Stimulated activated CD4-positive, alpha-beta T cell treated with anti-CD3 and anti-CD28 coated beads, Interleukin-4, amount 100 ng/mL, for 24 hours (primary cell): ENCODE data around the gene SLCO3A1.

ENCODE experiments used
- DNase-seq: peaks from one replicate; pipeline ENCODE4 v3.0.0-alpha.2; 2020

SLCO3A1 gene

DNA sequence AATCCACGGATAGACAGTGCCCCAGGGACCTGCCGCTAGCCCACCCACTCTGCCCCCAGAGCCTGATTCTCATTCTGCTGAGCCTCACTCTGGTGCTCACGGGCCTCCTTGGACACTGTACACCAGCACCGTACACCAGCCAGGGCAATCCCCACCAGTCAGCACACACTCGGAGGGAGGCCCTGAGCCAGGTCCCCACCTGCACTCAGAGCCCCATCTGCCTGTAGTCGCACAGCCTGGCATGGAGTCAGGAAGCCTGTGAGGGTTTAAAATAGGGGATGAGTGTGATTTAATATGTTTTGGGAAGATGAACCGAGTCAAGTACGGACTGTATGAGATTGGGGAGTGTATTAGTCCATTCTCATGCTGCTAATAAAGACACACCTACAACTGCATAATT is 223.0 kb downstream of the SLCO3A1 start:
- no peak for DNase-seq

DNA sequence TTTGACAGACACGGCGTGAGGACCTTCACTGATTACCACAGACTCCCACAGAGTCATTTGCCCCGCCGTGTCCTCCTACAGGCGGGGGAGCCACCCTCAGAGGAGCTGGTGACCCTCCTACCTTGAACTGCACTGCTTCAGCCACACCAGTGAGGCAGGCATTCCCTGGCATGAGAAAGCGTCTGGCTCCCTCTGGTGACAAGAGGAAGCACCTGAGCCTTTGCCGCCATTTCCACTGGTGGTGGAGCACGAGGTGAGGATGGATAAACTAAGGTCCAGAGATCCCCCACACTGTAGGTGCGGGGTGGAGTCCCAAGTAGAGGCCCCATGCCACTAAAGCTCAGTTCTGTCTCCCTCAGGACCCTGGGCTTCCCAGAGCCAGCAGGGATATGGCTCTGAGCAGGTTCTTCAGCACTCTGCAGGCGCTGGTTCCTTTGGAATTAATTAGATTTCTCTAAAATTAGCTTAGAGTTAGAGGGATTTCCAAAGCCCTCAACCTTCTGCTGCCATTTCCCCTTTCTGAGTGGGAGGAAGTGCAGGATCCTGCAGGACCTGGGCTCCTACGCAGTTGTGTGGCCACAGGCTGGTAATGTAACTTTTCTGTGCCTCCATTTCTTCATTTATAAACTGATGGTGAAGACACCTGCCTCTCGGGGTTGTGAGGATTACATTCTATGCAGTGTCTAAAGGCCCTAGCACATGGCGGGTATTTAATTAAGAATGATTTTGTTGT is 224.0 kb downstream of the SLCO3A1 start:
- DNase-seq: peak; percentile 77

DNA sequence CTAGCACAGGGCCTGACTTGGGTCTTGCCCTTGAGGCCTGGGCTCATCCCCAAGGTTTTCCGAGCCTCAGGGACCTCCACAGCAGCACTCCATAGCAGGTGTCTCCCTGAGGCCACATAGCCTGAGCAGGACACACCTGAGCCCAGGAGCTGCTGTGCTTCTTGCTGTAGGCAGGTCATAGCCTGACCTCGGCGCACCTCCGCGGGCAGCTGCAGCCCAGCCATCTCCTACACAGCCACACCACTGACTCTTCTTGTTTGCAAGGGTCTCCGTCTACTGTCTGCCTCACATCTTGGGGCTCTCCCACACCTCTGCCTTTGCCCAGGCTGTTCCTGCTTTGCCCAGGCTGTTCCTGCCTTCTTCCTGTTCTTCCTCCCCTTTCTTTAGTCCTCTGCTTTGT is 224.8 kb downstream of the SLCO3A1 start:
- DNase-seq: no peak

DNA sequence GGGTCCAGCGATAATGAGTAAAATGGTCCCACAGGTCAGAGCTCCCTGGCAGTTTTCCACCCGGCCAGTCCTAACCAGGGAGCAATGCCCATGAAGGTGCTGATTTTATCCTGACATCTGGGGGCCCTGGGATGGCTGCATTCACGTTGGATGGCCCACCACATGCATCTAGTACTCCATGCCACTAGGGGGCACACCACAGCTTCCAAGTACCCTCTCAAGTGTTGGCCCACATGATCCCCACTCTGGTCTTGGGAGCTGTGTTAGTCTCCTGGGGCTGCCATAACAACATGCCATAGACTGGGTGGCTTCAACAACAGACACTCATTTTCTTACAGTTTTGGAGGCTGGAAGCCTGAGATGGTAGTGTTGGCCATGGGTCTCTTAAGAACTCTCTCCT is 225.5 kb downstream of the SLCO3A1 start:
- peak; percentile 44 for DNase-seq

DNA sequence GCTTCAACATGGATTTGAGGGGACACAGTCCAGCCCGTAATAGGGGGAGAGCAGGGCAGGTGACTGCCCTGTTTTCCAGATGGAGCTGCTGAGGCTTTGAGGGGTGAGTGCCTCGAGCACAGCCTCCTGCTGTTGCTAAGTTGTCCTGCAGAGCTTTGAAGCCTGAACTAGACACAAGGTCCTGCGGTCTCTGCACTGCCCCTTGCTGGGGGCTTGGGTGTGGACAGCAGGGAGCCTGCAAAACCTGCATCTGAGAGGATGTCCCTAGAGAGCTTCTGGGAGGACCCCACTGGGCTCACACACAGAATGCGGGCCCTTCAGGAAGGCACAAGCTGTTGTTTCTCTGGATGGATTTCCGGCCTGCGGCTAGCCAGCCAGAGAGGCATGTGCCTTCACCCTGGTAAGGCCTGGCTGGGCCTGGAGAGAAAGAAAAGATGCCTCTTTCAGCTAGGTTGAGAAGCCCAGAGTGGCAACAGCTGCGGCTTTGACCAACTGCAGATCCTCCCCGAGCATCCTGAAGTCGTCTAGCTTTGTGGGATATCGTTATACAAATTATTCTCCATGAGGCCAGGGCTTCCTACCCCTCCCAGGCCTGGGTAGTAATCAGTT is 226.2 kb downstream of the SLCO3A1 start:
- DNase-seq: no peak

DNA sequence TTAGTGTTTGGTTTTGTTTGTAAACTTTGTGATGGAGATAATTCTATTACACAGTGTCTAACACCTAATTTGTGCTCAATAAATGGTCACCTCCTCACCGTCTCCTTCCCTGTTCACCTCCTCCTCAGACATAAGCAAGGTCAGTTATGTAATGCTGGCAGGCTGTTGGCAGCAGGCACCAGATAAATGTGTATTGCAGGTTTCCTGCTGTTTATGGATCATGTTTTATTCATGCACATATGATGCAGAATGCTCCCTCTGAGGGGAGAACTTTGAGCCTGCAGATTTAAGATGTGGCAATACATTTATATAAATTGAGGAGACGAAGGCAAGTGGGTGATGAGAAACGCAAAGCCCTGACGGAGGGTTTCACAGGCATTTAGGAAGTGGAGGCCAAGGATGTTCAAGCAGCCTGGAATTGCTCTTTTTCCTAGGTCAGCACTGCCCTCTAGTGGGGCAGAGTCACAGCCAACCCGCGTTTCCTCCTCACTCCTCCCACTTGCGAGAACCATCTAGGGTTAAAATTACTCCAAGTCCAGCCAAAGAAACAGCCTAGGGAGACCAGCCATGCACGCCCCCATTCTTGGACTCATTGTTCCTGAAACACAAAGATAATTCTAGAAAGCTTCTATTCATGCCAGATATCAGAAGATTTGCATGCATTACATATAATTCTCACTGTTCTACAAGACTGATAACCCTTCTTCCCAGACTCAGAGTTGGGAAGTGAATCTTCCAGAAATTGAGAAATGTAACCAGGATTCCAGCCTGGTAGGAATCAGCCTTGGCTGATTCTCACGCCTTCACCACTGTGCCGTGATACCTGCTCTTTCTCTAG is 228.7 kb downstream of the SLCO3A1 start:
- peak; percentile 67 for DNase-seq

DNA sequence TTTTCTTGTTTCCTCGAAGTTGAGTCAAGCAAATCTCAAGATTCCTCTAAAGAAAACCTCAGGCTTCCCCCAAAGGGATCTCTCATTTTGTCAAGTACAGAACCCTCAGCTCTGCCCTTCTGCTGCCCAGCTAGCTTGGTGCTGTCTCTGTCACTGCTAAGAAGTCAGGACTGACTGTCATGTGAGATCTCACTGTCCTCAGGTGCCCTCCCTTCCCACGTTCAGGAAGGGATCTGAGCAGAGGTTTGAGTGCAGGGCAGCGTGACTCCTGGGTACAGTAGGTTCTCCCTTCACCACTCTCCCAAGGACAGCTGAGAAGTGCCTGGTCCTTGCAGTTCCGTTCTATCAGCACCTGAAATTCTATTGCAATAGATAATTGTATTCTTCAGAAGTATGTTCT is 229.7 kb downstream of the SLCO3A1 start:
- DNase-seq: no peak

DNA sequence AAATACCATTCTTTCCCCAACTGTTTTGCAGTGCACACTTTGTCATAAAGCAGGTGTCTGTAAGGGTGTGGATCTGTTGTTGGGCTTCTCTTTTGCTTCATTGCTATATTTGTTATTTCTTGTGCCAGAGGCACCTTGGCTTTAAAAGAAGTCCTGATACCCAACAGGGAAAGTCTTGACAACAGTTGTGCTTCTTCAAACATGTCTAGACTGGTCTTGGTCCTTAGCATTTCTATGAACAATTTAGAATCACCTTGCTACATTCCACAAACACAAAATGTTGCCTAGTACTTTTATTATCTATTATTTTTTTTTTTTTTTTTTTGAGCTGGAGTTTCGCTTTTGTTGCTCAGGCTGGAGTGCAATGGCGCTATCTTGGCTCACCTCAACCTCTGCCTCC is 233.7 kb downstream of the SLCO3A1 start:
- no peak for DNase-seq

DNA sequence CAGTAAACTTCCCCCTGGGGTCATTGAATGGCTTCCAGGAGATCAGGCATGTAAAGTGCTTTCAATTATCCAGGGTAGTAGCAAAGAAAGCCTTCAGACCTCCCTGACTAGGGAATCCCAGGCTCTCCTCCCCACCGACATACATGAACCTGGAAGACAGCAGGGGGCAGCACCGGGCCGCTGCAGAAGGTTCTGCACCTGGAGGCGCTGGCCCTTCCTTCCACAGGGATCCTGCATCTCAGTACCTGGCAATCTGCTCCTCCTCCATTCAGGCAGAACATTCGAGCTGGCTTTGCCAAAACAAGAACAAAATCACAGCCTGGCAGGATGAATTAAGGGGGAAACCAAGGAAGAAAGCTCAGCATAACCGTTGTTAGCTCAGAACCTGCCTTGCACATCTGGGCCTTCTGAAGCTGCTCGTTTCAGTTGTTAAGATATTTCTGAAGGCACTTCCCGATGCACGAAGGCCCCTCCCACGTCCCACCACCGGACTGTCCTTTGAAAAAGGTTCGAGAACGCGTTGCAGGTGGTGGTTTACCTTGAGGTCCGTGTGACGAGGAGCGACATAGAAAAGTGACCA is 237.7 kb downstream of the SLCO3A1 start:
- DNase-seq: no peak

DNA sequence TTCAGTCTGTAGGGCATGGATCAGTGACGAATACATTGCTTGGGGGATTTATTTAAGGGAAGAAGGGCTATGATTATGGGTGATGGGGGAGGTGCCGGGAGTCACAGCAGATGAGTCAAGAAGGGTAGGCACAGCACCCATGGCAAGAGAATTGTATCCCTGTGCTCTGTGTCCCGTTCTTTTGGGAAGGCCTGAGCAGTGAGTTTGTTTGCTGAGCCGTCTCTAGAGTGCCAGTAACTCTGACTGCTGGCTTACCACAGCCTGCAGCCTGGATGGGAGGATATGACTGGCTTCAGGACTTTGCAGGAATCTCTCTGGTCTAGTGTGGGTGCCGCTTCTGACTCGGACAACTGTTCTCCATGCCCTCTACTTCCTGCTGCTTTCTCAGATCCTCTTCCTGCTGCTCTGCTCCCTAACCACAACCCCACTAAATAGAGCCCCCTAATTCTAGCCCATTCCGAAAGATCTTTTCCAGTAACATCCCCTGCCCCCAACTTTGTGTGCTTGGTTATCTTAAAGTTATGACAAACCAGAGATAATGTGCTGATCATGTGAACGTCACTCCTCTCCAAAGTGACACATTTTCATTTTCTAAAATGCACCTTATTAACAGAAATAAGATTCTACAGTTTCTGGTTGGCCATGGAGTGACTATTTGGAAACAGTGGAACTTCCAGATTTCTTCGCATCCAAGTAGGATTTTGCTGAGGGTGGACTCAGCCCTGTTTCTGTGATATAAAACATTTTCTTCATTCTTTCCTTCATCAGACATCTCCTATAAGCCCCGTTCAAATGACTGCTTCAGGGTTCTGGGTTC is 239.0 kb downstream of the SLCO3A1 start:
- no peak for DNase-seq

DNA sequence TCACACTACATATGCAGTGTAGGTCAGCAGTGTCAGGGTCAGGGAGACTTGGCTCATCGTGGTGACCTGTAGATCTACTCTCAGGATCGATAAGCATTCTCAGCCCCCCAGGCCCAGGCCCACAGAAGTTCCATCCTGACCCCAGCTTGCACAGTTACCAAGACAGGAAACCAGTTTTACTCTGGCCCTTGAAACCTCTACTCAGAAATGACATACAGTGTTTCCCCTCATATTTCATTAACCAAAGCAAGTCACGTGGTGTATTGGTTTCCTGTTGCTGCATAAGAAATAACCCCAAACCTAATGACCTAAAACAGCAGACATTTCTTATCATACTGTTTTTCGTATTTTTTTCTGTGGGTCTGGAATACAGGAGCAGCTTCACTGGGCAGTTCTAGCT is 242.2 kb downstream of the SLCO3A1 start:
- DNase-seq: no peak

DNA sequence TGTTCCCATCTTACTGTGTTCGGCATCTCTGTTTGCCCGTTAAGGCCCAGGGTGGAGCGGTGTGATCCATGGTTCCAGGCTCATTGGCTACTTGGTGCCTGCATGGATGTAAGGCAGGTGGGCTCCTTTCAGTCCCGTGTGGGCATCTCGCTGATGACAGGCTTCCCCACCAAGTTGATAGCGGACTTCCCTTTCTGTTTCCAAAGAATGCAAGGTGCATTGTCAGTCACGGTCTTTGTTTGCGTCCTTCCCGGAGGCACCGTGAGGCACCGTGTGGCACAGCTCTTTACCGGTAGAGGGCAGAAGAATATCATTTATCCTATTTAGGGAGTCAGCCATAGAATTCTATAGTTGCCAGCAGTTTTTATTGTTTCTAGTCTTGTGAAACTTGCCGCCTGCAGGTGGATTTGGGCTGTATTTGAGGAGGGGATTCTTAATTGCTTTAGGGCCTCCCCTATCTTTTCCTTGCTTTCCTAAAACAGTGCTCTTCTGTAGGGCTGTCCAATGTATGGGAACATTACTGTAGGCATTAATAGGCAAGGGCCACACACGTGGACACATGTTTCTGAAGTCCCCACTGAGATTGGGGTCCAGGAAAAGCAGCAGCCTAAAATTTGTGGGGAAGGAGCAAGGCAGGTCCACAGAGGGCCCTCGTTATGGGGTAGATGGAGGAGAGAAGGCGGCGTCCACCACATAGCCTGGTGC is 244.1 kb downstream of the SLCO3A1 start:
- DNase-seq: peak; percentile 46

DNA sequence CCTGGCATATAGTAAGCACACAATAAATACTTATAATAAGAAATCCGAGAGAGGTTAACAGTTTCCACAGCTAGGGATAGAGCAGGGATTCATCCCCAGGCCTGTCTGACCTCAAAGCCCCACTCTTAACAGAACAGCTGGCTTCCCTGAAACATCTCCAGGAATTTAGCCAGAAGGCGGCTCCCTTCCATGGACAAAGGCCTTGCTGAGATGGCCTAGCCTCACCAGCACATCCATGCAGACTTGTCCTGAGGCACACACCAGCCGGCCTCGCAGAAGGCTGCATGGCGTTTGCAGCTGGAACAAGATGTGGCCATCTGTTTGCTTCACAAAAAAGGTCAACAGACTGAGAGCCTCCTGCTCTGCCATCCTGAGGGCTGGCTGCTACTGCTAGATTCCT is 245.4 kb downstream of the SLCO3A1 start:
- DNase-seq: no peak

DNA sequence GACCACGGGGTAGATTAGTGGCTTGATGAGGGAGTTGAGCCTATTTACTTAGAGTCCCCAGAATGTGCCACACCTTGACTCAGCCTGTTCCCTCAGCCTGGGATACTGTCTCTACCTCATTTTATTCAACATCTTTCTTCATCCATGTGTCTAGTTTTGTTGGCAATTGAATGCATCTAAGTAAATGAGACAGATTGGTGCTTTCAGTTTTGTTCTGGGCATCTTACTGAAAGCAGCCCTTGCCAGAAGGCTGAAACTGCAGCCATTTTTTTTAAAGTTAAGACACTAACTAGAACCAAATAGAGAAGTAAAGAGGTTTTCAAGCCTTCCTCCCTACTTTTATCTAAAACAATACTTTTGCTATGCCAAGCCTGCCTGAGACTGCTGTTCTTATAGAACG is 246.8 kb downstream of the SLCO3A1 start:
- DNase-seq: no peak

DNA sequence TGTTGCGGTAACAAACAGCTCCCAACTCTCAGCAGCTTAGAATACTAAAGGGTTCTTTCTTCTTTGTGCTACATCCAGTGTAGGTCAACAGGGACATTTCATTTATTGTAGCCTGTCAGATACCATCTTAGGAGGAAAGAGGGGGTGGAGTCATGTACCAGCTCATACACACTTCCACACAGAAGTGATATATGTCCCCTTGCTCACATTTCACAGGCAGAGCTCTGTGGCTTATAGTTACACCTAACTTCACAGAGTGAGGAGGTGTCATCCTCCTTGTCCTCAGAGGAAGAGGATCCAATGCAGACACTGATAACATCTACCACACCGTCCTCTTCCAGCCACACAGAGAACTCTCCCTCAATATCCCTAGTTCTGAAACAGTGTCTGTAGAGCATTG is 247.2 kb downstream of the SLCO3A1 start:
- no peak for DNase-seq

DNA sequence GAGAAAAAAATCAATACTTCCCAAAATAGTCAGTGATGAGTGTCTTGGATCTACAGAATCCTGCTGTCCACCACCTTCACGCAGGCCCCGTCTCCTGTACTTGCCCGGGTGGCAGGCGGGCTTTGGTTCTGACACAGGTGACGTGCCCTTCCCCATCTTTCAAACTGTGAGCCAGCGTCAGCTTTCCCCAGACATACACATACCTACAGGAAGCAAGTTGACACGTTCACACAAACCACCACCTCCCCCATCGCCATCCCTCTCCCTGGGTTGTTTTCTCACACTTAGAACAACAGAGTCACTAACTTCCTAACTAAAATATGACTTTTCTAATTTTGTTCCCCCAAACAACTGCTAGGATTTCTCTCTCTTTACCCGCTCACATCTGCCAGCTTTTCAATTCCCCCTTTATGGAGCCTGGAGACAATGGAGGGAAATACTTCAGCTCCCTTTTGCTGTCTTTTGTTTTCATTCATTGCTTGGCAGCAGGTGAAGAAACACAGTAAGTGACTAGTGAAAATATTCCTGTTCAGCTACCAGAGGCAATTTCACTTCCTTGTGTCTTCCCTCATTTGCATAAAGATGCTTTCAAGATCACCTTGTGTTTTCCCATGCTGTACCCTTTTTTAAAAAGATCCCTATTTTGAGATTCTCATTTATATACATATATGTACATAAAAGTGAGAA is 248.3 kb downstream of the SLCO3A1 start:
- no peak for DNase-seq

DNA sequence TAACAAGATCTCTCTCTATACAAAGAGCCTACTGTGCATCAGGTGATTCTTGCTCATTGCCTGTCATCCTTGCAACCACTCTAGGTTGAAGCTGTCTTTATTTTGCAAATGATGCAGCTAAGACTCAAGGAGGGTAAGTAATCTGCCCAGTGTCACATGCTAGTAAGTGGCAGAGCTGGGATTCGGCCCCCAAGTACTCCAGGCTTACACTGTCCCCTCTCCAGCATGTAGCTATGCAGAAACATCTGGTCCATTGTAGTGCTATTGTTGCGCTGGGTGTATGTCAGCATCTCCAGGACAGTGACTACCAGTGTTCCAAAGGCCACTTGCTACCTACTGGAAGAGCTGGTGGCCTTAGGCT is 248.9 kb downstream of the SLCO3A1 start:
- no peak for DNase-seq

DNA sequence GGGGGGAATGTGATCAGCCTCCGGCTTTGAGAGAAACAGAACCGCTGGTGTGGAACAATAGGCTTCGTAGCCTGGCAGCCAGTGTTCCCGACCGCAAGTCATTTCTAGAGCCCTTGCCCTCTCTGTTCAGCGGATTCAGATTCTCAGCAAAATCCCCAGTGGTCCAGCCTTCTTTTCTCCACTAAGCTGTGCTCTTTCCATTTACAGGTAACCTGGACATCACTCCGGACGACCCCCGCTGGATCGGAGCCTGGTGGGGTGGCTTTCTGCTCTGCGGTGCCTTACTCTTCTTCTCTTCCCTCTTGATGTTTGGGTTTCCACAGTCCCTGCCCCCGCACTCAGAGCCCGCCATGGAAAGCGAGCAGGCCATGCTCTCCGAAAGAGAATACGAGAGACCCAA is 250.6 kb downstream of the SLCO3A1 start:
- DNase-seq: no peak

DNA sequence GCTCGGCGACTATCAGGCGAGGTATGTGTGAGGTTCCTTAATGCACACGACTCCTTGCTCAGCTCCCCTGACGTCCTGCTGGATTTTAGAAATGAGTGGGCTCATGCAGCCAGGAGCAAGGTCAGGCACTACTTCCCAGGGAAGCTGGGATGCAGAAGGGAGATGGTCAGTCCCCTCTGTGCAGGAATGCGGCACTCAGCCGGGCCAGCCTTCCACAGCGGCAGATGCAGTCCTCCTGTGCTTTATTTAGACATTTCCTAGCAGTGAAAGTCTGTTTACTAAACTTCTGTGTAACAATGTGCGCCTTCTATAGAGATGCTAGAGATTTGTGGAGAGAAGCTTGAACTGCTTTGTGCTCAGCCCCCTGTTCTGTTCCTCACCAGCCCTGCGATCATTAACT is 252.1 kb downstream of the SLCO3A1 start:
- no peak for DNase-seq

DNA sequence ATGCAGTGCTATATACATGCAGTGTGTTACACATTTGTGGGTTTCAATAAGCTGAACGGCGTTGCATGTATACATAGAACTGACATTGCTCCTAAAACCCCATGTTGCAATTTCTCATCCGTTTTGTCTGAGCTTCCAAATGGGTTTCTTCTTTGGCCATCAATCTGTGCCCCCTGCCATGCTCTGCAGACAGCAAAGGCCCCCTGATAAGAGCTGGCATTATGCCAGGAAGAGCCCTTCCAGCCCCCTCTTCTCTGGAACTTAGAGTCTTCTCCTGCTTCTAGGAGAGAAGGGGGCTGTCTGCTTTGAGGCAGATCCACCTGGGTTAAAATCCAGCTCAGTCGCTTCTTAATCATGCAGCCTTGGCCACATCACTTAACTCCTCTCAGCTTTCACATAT is 254.0 kb downstream of the SLCO3A1 start:
- no peak for DNase-seq

DNA sequence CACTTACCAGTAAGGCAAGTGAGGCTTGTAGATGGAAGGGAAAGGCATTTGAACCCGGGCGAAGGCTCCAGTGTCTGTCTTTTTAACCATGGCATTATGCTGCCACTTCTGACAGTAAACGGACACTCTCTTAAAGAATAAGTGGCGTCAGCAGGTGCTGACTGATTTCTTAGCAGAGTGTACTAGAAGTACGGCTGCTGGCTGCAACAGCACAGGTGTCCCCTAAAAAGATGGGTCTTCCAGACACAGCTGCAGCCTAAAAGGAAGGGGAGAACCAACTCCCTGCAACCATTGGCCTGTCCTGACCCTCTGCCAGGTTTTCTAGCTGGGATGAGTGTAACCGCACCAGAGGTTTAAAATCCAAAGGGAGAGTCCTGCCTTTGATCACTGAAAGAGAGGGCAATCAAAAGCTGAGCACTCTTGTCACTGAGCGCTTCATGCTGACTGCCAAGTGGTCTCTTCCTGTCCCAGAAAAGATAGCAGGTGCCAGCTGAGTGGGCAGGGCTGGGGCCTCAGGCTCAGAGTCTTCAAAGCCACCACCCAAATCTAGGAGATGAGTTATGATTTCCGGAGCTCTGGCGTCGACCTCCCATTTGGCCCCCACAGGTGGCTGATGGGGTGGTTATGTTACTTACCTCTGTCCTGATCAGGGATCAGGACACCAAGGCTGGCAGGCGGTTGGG is 255.8 kb downstream of the SLCO3A1 start:
- DNase-seq: no peak
